ENCODE measurements around the gene JAML.

GRCh38 chr11:118169300-118170140 lies 55.3 kb downstream of the JAML start:
- TF ChIP-seq CTCF (conservative IDR thresholded peaks at IDR 0.05; ENCODE audit: low read depth in 2 of 2), result no peak
- no peak for TF ChIP-seq EZH2phosphoT487 (IDR thresholded peaks at IDR 0.05; ENCODE audit: unreplicated experiment)
